HEK293 (cell line): Measurements from ENCODE around the gene CFAP97.

Source experiments
- CTCF ChIA-PET: fragments of 350-600 bp; formaldehyde crosslinking; extraction: SDS; loops from one replicate; lab custom pipeline; 2021; ENCODE audit warnings: antibody characterized with exemption; lab: Yijun Ruan, JAX
- POLR2A ChIA-PET: fragments of 300-600 bp; formaldehyde crosslinking; extraction: SDS; loops from one replicate; lab custom pipeline; 2020; ENCODE audit warnings: antibody characterized with exemption, inconsistent platforms; lab: Yijun Ruan, JAX
- H3K27ac ChIP-seq: fragments of 200-500 bp; sonication (Bioruptor generic); 2 replicates; pipeline ENCODE4 v1.5.1; 2014; ENCODE audit warnings: low read depth, low read length, control low read depth, inconsistent platforms; ENCODE audit errors: extremely low read depth
- H3K36me3 ChIP-seq, 2 experiments: fragments of 200-500 bp in 1 of 2; sonication (Bioruptor generic) in 1 of 2; 1 replicate in 1 of 2; 2 replicates in 1 of 2; pipeline ENCODE4 v1.5.1; 2014 to 2017; ENCODE audit warnings: inconsistent platforms in 2 of 2, low read length in 2 of 2; ENCODE audit not compliant: control insufficient read depth in 2 of 2, insufficient read depth in 1 of 2
- H3K4me1 ChIP-seq: fragments of 200-500 bp; sonication (Bioruptor generic); 2 replicates; pipeline ENCODE4 v1.5.1; 2014; ENCODE audit warnings: mild to moderate bottlenecking, low read length, inconsistent platforms; ENCODE audit not compliant: control insufficient read depth, insufficient read depth
- H3K4me3 ChIP-seq: 2 replicates; pipeline ENCODE4 v1.5.1; 2011; ENCODE audit warnings: low read depth, mild to moderate bottlenecking, control low read depth, low read length, moderate library complexity
- H3K9me3 ChIP-seq: fragments of 200-500 bp; sonication (Bioruptor generic); 2 replicates; pipeline ENCODE4 v1.5.1; 2014; ENCODE audit warnings: low read depth, low read length, inconsistent platforms; ENCODE audit not compliant: control insufficient read depth, insufficient read depth
- BCL11B ChIP-seq: fragments of 450-650 bp; formaldehyde crosslinking; IDR thresholded peaks from 2 replicates; pipeline ENCODE4 v1.5.1; 2016; ENCODE audit warnings: low read depth, missing biosample characterization, missing genetic modification characterization
- EGR2 ChIP-seq: fragments of 450-650 bp; formaldehyde crosslinking; IDR thresholded peaks from 2 replicates; pipeline ENCODE4 v1.5.1; 2016; ENCODE audit warnings: low read depth, missing biosample characterization, missing genetic modification characterization
- OSR2 ChIP-seq: fragments of 450-650 bp; formaldehyde crosslinking; IDR thresholded peaks from 2 replicates; pipeline ENCODE4 v1.5.1; 2016; ENCODE audit warnings: missing biosample characterization, missing genetic modification characterization
- SALL2 ChIP-seq: fragments of 450-650 bp; formaldehyde crosslinking; IDR thresholded peaks from 2 replicates; pipeline ENCODE4 v1.5.0; 2017; ENCODE audit warnings: missing biosample characterization, mild to moderate bottlenecking, missing genetic modification characterization, borderline replicate concordance
- SETDB1 ChIP-seq: IDR thresholded peaks from one replicate; pipeline ENCODE4 v1.6.1; 2017; ENCODE audit warnings: mild to moderate bottlenecking, low read length, moderate library complexity, mixed read lengths; ENCODE audit not compliant: insufficient read length
- TCF7L2 ChIP-seq: IDR thresholded peaks from 2 replicates; pipeline ENCODE4 v1.6.1; 2011; ENCODE audit warnings: low read depth, mild to moderate bottlenecking, inconsistent platforms, low read length, moderate library complexity, borderline replicate concordance
- TRIM28 ChIP-seq: IDR thresholded peaks from 2 replicates; pipeline ENCODE4 v1.6.1; 2011; ENCODE audit warnings: low read length, control low read depth, borderline replicate concordance
- ZNF174 ChIP-seq: fragments of 450-650 bp; formaldehyde crosslinking; IDR thresholded peaks from 2 replicates; pipeline ENCODE4 v1.5.0; 2017; ENCODE audit warnings: missing biosample characterization, mild to moderate bottlenecking, missing genetic modification characterization
- ZNF350 ChIP-seq: fragments of 450-650 bp; formaldehyde crosslinking; IDR thresholded peaks from 2 replicates; pipeline ENCODE4 v1.5.0; 2017; ENCODE audit warnings: missing biosample characterization, mild to moderate bottlenecking, missing genetic modification characterization
- ZNF544 ChIP-seq: fragments of 450-650 bp; formaldehyde crosslinking; IDR thresholded peaks from 2 replicates; pipeline ENCODE4 v1.5.0; 2017; ENCODE audit warnings: missing biosample characterization, missing genetic modification characterization
- ZNF555 ChIP-seq: fragments of 450-650 bp; formaldehyde crosslinking; conservative IDR thresholded peaks from 2 replicates; pipeline ENCODE4 v1.5.1; 2017; ENCODE audit warnings: missing biosample characterization, mild to moderate bottlenecking, missing genetic modification characterization, inconsistent platforms
- ZNF658 ChIP-seq: fragments of 450-650 bp; formaldehyde crosslinking; IDR thresholded peaks from 2 replicates; pipeline ENCODE4; 2016; ENCODE audit warnings: missing biosample characterization, missing genetic modification characterization
- ZNF670 ChIP-seq: fragments of 450-650 bp; formaldehyde crosslinking; IDR thresholded peaks from 2 replicates; pipeline ENCODE4 v1.5.1; 2016; ENCODE audit warnings: missing biosample characterization, missing genetic modification characterization, low read depth
- ZNF792 ChIP-seq: fragments of 450-650 bp; formaldehyde crosslinking; IDR thresholded peaks from 2 replicates; pipeline ENCODE4 v1.5.1; 2016; ENCODE audit warnings: missing biosample characterization, missing genetic modification characterization
- ZSCAN16 ChIP-seq: fragments of 450-650 bp; formaldehyde crosslinking; IDR thresholded peaks from 2 replicates; pipeline ENCODE4 v1.5.1; 2016; ENCODE audit warnings: missing biosample characterization, missing genetic modification characterization
- ZSCAN30 ChIP-seq: fragments of 450-650 bp; IDR thresholded peaks from 2 replicates; pipeline ENCODE4 v1.5.1; 2018; ENCODE audit warnings: missing biosample characterization, mild to moderate bottlenecking, missing genetic modification characterization, moderate library complexity
- ZXDB ChIP-seq: fragments of 450-650 bp; formaldehyde crosslinking; IDR thresholded peaks from 2 replicates; pipeline ENCODE4 v1.5.1; 2016; ENCODE audit warnings: missing biosample characterization, missing genetic modification characterization
- TF ChIP-seq, protein P1 (sequence below): fragments of 450-650 bp; formaldehyde crosslinking; IDR thresholded peaks from 2 replicates; pipeline ENCODE4 v1.5.1; 2016; ENCODE audit warnings: missing biosample characterization, missing genetic modification characterization
- TF ChIP-seq, protein P2 (sequence below): fragments of 450-650 bp; formaldehyde crosslinking; IDR thresholded peaks from 2 replicates; pipeline ENCODE4 v1.5.1; 2016; ENCODE audit warnings: missing biosample characterization, missing genetic modification characterization
- TF ChIP-seq, protein P3 (sequence below): fragments of 450-650 bp; formaldehyde crosslinking; IDR thresholded peaks from 2 replicates; pipeline ENCODE4 v1.5.1; 2016; ENCODE audit warnings: missing biosample characterization, missing genetic modification characterization, low read depth
- TF ChIP-seq, protein P4 (sequence below): fragments of 450-650 bp; formaldehyde crosslinking; IDR thresholded peaks from 2 replicates; pipeline ENCODE4 v1.5.1; 2016; ENCODE audit warnings: missing biosample characterization, missing genetic modification characterization

CFAP97 gene

DNA sequence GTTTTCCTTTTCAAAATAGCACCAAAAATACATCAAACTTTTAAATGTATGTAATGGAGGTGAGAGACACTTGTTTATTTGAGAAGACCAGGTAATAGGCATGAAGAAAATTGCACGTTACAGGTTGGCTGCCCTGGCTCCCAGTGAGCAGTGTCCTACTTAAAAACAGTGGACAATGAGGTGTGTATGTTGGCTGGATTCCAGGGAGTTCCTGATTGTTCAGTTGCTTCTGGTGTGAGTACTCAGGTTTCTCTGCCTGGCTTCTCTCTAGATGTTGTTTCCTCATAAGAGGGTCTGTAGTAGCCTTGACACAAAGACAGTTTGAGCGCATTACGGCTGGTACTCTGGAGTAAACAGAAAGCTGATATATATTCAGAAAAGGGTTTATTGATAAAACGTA, 35.0 kb upstream of the CFAP97 start:
- ChIA-PET CTCF (no interaction called here), POLR2A (no interaction called here)
- Histone ChIP-seq H3K4me1 (peaks cover 5% of the 10 kb centered on the region; the same call in 1 of the 2 replicates), H3K27ac (no peak overlapping the region), H3K4me3 (no peak overlapping the region), H3K9me3 (no peaks in the 10 kb centered on the region), H3K36me3 (no peaks in the 10 kb centered on the region; a peak in 1 of 3 replicates)
- TF ChIP-seq ZNF555 (no peak), SETDB1 (no peak), ZSCAN16 (tag by site-specific recombination) (no peak), ZSCAN30 (tag by site-specific recombination) (no peak), ZNF792 (tag by site-specific recombination) (no peak), ZNF350 (no peak), ZNF658 (no peak), ZXDB (tag by site-specific recombination) (no peak), BCL11B (no peak), ZNF670 (tag by site-specific recombination) (no peak), OSR2 (no peak), ZNF174 (no peak), ZNF544 (tag by site-specific recombination) (no peak)
- TF ChIP-seq, protein P1, sequence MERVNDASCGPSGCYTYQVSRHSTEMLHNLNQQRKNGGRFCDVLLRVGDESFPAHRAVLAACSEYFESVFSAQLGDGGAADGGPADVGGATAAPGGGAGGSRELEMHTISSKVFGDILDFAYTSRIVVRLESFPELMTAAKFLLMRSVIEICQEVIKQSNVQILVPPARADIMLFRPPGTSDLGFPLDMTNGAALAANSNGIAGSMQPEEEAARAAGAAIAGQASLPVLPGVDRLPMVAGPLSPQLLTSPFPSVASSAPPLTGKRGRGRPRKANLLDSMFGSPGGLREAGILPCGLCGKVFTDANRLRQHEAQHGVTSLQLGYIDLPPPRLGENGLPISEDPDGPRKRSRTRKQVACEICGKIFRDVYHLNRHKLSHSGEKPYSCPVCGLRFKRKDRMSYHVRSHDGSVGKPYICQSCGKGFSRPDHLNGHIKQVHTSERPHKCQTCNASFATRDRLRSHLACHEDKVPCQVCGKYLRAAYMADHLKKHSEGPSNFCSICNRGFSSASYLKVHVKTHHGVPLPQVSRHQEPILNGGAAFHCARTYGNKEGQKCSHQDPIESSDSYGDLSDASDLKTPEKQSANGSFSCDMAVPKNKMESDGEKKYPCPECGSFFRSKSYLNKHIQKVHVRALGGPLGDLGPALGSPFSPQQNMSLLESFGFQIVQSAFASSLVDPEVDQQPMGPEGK (tag by site-specific recombination) = no peak
- TF ChIP-seq, protein P2, sequence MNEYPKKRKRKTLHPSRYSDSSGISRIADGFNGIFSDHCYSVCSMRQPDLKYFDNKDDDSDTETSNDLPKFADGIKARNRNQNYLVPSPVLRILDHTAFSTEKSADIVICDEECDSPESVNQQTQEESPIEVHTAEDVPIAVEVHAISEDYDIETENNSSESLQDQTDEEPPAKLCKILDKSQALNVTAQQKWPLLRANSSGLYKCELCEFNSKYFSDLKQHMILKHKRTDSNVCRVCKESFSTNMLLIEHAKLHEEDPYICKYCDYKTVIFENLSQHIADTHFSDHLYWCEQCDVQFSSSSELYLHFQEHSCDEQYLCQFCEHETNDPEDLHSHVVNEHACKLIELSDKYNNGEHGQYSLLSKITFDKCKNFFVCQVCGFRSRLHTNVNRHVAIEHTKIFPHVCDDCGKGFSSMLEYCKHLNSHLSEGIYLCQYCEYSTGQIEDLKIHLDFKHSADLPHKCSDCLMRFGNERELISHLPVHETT (tag by site-specific recombination) = no peak
- TF ChIP-seq, protein P3, sequence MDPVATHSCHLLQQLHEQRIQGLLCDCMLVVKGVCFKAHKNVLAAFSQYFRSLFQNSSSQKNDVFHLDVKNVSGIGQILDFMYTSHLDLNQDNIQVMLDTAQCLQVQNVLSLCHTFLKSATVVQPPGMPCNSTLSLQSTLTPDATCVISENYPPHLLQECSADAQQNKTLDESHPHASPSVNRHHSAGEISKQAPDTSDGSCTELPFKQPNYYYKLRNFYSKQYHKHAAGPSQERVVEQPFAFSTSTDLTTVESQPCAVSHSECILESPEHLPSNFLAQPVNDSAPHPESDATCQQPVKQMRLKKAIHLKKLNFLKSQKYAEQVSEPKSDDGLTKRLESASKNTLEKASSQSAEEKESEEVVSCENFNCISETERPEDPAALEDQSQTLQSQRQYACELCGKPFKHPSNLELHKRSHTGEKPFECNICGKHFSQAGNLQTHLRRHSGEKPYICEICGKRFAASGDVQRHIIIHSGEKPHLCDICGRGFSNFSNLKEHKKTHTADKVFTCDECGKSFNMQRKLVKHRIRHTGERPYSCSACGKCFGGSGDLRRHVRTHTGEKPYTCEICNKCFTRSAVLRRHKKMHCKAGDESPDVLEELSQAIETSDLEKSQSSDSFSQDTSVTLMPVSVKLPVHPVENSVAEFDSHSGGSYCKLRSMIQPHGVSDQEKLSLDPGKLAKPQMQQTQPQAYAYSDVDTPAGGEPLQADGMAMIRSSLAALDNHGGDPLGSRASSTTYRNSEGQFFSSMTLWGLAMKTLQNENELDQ (tag by site-specific recombination) = no peak
- TF ChIP-seq, protein P4, sequence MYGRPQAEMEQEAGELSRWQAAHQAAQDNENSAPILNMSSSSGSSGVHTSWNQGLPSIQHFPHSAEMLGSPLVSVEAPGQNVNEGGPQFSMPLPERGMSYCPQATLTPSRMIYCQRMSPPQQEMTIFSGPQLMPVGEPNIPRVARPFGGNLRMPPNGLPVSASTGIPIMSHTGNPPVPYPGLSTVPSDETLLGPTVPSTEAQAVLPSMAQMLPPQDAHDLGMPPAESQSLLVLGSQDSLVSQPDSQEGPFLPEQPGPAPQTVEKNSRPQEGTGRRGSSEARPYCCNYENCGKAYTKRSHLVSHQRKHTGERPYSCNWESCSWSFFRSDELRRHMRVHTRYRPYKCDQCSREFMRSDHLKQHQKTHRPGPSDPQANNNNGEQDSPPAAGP (tag by site-specific recombination) = no peak

DNA sequence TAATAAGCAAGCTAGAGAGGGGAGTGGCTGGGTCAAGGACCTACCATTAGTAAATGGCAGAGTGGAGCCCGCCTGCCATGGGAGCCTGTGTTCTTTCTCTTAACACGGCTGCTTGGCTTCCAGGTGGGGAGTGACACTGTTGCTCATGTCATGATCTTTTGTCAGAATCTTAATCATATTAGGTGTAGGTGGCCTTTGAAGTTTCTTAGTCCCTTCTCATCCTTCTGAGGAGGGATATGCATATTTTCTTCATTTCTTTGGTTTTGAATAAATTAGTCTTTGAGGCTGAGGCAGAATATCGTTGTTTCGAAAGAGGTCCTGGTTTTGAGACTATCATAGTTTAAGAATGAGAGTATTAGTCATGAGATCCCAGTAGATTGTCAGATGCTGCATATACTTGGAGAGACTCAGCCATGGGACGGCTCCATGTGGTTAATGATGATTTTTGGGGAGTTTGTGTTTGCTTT, 34.4 kb upstream of the CFAP97 start:
- ChIA-PET CTCF (interaction anchor here (0.6 kb wide), 1 partner anchor 54 kb away, joined by 4 read pairs; no protein-coding TSS in a partner anchor), POLR2A (no interaction called here)
- TF ChIP-seq SALL2 (tag by site-specific recombination) (no peak), ZNF544 (tag by site-specific recombination) (no peak), TRIM28 (no peak), EGR2 (tag by site-specific recombination) (no peak), TCF7L2 (no peak)
- Histone ChIP-seq H3K36me3 (no peaks in the 10 kb centered on the region; a peak in 1 of 3 replicates), H3K27ac (no peak overlapping the region), H3K4me3 (no peak overlapping the region), H3K4me1 (peaks cover 5% of the 10 kb centered on the region; the same call in 1 of the 2 replicates), H3K9me3 (no peaks in the 10 kb centered on the region)
